Fibroblast of lung (primary cell): Measurements from ENCODE around the gene QDPR. TPM values are rescaled to one million over a fixed set of nuclear protein-coding genes. Genes with fewer than 3 reads are reported as not detected.

Experiments used
- DNase-seq, 2 donors: peaks; one replicate each; pipeline versions ENCODE4 v3.0.0 to v3.0.0-alpha.2; 2010; ENCODE audit warnings: low read depth in 2 of 2
- H2AFZ ChIP-seq: 2 replicates; pipeline ENCODE4 v1.5.1; 2012; ENCODE audit warnings: low read length, control low read depth, inconsistent platforms
- H3K27ac ChIP-seq: 2 replicates; pipeline ENCODE4 v1.5.1; 2011; ENCODE audit warnings: low read length, control low read depth; ENCODE audit not compliant: insufficient read depth
- H3K27me3 ChIP-seq: 2 replicates; pipeline ENCODE4 v1.5.1; 2011; ENCODE audit warnings: mild to moderate bottlenecking, low read length; ENCODE audit not compliant: control insufficient read depth, insufficient read depth
- H3K36me3 ChIP-seq: 2 replicates; pipeline ENCODE4 v1.5.1; 2011; ENCODE audit warnings: low read length; ENCODE audit not compliant: control insufficient read depth, insufficient read depth
- H3K4me1 ChIP-seq: 2 replicates; pipeline ENCODE4 v1.5.1; 2011; ENCODE audit warnings: low read length; ENCODE audit not compliant: control insufficient read depth, insufficient read depth; ENCODE audit errors: extremely low read depth
- H3K4me2 ChIP-seq: 2 replicates; pipeline ENCODE4 v1.5.1; 2011; ENCODE audit warnings: low read length, control low read depth; ENCODE audit not compliant: insufficient read depth; ENCODE audit errors: extremely low read depth
- H3K4me3 ChIP-seq, 4 experiments: fragments of 200-600 bp in 1 of 4; sonication (generic) in 1 of 4; replicated peaks in 1 of 4; 2 replicates each; pipeline ENCODE4 v1.5.1; 2011 to 2016; ENCODE audit warnings: low read length in 4 of 4, low read depth in 3 of 4, mild to moderate bottlenecking in 3 of 4, control low read depth in 2 of 4, inconsistent platforms in 1 of 4, mixed read lengths in 1 of 4; ENCODE audit not compliant: insufficient read depth in 1 of 4; ENCODE audit errors: control extremely low read depth in 1 of 4
- H3K79me2 ChIP-seq: 2 replicates; pipeline ENCODE4 v1.5.1; 2012; ENCODE audit warnings: mild to moderate bottlenecking, low read length, inconsistent platforms; ENCODE audit not compliant: control insufficient read depth, insufficient read depth
- H3K9ac ChIP-seq: 2 replicates; pipeline ENCODE4 v1.5.1; 2011; ENCODE audit warnings: mild to moderate bottlenecking, low read length, control low read depth; ENCODE audit not compliant: insufficient read depth
- H3K9me3 ChIP-seq: 2 replicates; pipeline ENCODE4 v1.5.1; 2012; ENCODE audit warnings: low read depth, low read length; ENCODE audit not compliant: control insufficient read depth, insufficient read depth
- H4K20me1 ChIP-seq: 2 replicates; pipeline ENCODE4 v1.5.1; 2011; ENCODE audit warnings: low read length; ENCODE audit not compliant: control insufficient read depth, insufficient read depth; ENCODE audit errors: extremely low read depth
- EZH2 ChIP-seq: IDR thresholded peaks from 2 replicates; pipeline ENCODE4 v1.5.1; 2012; ENCODE audit warnings: low read length, control low read depth, mild to moderate bottlenecking; ENCODE audit errors: missing control alignments
- polyA plus RNA-seq, 2 donors: library from polyadenylated mRNA; depleted of rRNA in 1 of 2; stranded (reverse) in 1 of 2; unstranded in 1 of 2; fragments of >200 nt; gene quantifications; 2 replicates each; pipeline ENCODE4 v1.2.1, GENCODE V29; 2011 to 2012; ENCODE audit warnings: missing spikeins in 1 of 2
- total RNA-seq: library from RNA; depleted of rRNA; stranded (reverse); fragments of >200 nt; gene quantifications from 2 replicates; pipeline ENCODE4 v1.2.1, GENCODE V29; 2014
- TF ChIP-seq, protein P1 (sequence below), 2 donors: IDR thresholded peaks in 1 of 2; conservative IDR thresholded peaks in 1 of 2; 1 replicate in 1 of 2; 2 replicates in 1 of 2; pipeline ENCODE4 v1.5.1; 2011 to 2012; ENCODE audit warnings: low read length in 2 of 2, control low read depth in 1 of 2, inconsistent platforms in 1 of 2, low read depth in 1 of 2, mild to moderate bottlenecking in 1 of 2

Gene QDPR
- total and polyA plus RNA-seq, 2 donors (not counting 1 experiment from before 2014, with no cell fraction given) = 27.4 to 41.4 TPM

DNA sequence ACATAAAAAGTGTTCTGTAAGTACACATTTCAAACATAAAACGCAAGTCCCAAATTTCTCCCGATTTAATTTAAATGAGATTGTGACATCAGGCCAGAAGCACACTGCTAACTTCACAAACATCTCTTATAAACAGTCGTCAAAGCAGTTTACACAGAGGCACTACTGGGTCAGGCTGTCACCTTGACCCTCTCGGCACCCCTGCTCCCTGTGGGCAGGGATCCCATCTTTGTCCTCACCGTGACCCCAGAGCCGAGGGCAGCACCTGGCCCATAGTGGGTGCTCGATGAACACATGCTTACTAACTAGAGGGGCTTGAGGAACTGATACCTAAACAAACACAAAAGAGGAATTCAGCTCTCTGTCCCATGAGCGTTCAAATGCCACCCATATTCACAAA is 22.2 kb downstream of the QDPR start:
- Histone ChIP-seq H2AFZ (no peak overlapping the region), H4K20me1 (no peaks in the 10 kb centered on the region), H3K36me3 (peaks cover 8% of the 10 kb centered on the region), H3K4me1 (peaks cover 4% of the 10 kb centered on the region), H3K4me2 (no peak overlapping the region), H3K27ac (no peak overlapping the region), H3K4me3 (no peak overlapping the region), H3K9ac (no peak overlapping the region), H3K79me2 (peaks cover 2% of the 10 kb centered on the region), H3K27me3 (no peaks in the 10 kb centered on the region), H3K9me3 (no peaks in the 10 kb centered on the region)
- DNase-seq = no peak
- TF ChIP-seq EZH2 = no peak
- TF ChIP-seq, protein P1, sequence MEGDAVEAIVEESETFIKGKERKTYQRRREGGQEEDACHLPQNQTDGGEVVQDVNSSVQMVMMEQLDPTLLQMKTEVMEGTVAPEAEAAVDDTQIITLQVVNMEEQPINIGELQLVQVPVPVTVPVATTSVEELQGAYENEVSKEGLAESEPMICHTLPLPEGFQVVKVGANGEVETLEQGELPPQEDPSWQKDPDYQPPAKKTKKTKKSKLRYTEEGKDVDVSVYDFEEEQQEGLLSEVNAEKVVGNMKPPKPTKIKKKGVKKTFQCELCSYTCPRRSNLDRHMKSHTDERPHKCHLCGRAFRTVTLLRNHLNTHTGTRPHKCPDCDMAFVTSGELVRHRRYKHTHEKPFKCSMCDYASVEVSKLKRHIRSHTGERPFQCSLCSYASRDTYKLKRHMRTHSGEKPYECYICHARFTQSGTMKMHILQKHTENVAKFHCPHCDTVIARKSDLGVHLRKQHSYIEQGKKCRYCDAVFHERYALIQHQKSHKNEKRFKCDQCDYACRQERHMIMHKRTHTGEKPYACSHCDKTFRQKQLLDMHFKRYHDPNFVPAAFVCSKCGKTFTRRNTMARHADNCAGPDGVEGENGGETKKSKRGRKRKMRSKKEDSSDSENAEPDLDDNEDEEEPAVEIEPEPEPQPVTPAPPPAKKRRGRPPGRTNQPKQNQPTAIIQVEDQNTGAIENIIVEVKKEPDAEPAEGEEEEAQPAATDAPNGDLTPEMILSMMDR (conservative IDR thresholded peaks at IDR 0.05 in 1 of 2, IDR thresholded peaks at IDR 0.05 in 1 of 2; ENCODE audit: low read depth in 1 of 2, low read length in 2 of 2) = no peak

- H3K4me3 ChIP-seq = no peak overlapping the region
- H3K9ac ChIP-seq = no peak overlapping the region
- H2AFZ ChIP-seq = no peak overlapping the region
- no peak overlapping the region for H3K4me2 ChIP-seq
- no peaks in the 10 kb centered on the region for H4K20me1 ChIP-seq
- H3K36me3 ChIP-seq = peaks cover 7% of the 10 kb centered on the region
- H3K27ac ChIP-seq = no peak overlapping the region
- H3K9me3 ChIP-seq = no peaks in the 10 kb centered on the region
- TF ChIP-seq, protein P1 (conservative IDR thresholded peaks at IDR 0.05 in 1 of 2, IDR thresholded peaks at IDR 0.05 in 1 of 2; ENCODE audit: low read depth in 1 of 2, low read length in 2 of 2) = no peak
- no peak for TF ChIP-seq EZH2
- DNase-seq = no peak
- peaks cover 2% of the 10 kb centered on the region for H3K79me2 ChIP-seq
- no peaks in the 10 kb centered on the region for H3K27me3 ChIP-seq
- H3K4me1 ChIP-seq = peaks cover 1% of the 10 kb centered on the region
Observed at GRCh38 chr4:17489123-17489522, 22.8 kb downstream of the QDPR start.

DNA sequence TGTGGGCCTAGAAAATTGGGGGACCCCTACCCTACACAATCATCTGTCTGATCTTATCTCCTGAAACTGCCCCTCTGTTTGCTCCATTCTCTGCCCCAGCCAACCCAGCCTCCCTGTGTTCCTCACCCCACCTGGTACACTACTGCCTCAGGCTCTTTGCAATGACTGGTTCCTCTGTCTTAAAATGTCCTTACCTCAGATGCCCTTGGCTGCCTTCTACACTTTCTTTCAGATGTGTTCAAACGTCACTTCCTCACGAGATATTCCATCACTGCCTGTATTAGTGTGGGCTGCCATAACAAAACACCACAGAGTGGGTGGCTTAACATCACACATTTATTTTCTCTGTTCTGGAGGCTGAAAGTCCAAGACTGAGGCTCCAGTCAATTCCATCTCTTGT is 29.2 kb downstream of the QDPR start:
- no peak for DNase-seq
- H3K9me3 ChIP-seq = no peaks in the 10 kb centered on the region
- TF ChIP-seq, protein P1 (conservative IDR thresholded peaks at IDR 0.05 in 1 of 2, IDR thresholded peaks at IDR 0.05 in 1 of 2; ENCODE audit: low read depth in 1 of 2, low read length in 2 of 2) = no peak
- no peak for TF ChIP-seq EZH2
- H3K27me3 ChIP-seq = no peaks in the 10 kb centered on the region
- no peaks in the 10 kb centered on the region for H3K79me2 ChIP-seq
- no peak overlapping the region for H3K27ac ChIP-seq
- no peak overlapping the region for H3K9ac ChIP-seq
- H3K4me2 ChIP-seq = no peak overlapping the region
- H3K4me3 ChIP-seq = no peak overlapping the region
- no peaks in the 10 kb centered on the region for H3K36me3 ChIP-seq
- no peaks in the 10 kb centered on the region for H3K4me1 ChIP-seq
- H2AFZ ChIP-seq = no peak overlapping the region
- no peaks in the 10 kb centered on the region for H4K20me1 ChIP-seq
